ENCODE measurements around the gene SMAD3.
"Not testable (repeated sequence)": the region's sequence is repeated elsewhere in the genome, so short reads cannot be mapped to it uniquely, and the experiment has no call there.

SMAD3 gene

GRCh38 chr15:67074886-67075229 is 9.5 kb downstream of the SMAD3 start:
- WGBS = 100% methylated on average over 1 of the region's 1 CpG
- Histone ChIP-seq H3K36me3 (ENCODE audit: insufficient read depth, low read length) (no peaks in the 10 kb centered on the region), H3K27ac (ENCODE audit: low read depth, low read length) (no peak overlapping the region), H3K9me3 (ENCODE audit: insufficient read depth, low read depth, low read length) (no peaks in the 10 kb centered on the region), H3K4me1 (ENCODE audit: insufficient read depth, low read length) (peaks cover 52% of the 10 kb centered on the region), H3K27me3 (ENCODE audit: insufficient read depth, low read length) (no peaks in the 10 kb centered on the region), H3K9ac (ENCODE audit: low read depth, low read length) (no peak overlapping the region), H3K4me3 (ENCODE audit: low read length) (no peak overlapping the region)

DNA sequence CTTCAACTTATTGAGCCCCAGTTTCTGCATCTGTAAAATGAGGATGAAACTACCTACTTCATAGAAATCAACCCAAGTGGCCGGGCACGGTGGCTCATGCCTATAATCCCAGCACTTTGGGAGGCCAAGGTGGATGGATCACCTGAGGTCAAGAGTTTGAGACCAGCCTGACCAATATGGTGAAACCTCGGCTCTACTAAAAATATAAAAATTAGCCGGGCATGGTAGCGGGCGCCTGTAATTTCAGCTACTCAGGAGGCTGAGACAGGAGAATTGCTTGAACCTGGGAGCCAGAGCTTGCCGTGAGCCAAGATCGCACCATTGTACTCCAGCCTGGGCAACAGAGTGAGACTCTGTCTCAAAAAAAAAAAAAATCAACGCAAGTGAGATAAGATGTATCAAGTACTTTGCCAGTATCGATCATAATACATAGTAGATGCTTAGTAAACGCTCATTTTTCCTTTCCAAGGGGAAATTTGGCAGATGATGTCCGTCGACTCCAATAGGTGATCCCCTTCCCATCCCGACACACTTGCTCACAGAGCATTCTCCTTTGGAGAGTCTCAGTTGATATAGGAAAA is 10.2 kb downstream of the SMAD3 start:
- not testable (repeated sequence) for H3K36me3 ChIP-seq (ENCODE audit: insufficient read depth, low read length); H3K4me3 ChIP-seq (ENCODE audit: low read length); H3K27ac ChIP-seq (ENCODE audit: low read depth, low read length); H3K9me3 ChIP-seq (ENCODE audit: insufficient read depth, low read depth, low read length); H3K9ac ChIP-seq (ENCODE audit: low read depth, low read length); H3K27me3 ChIP-seq (ENCODE audit: insufficient read depth, low read length)
- H3K4me1 ChIP-seq (ENCODE audit: insufficient read depth, low read length) = peaks cover 44% of the 10 kb centered on the region
- 94% methylated on average over 13 of the region's 14 CpGs for WGBS

- WGBS = 71% methylated on average over 13 of the region's 13 CpGs
- no peaks in the 10 kb centered on the region for H3K36me3 ChIP-seq (ENCODE audit: insufficient read depth, low read length)
- no peak overlapping the region for H3K27ac ChIP-seq (ENCODE audit: low read depth, low read length)
- no peak overlapping the region for H3K9ac ChIP-seq (ENCODE audit: low read depth, low read length)
- H3K27me3 ChIP-seq (ENCODE audit: insufficient read depth, low read length) = no peaks in the 10 kb centered on the region
- no peaks in the 10 kb centered on the region for H3K9me3 ChIP-seq (ENCODE audit: insufficient read depth, low read depth, low read length)
- H3K4me3 ChIP-seq (ENCODE audit: low read length) = no peak overlapping the region
- peaks cover 39% of the 10 kb centered on the region for H3K4me1 ChIP-seq (ENCODE audit: insufficient read depth, low read length)
Measured at GRCh38 chr15:67076147-67076843, 10.9 kb downstream of the SMAD3 start.

GRCh38 chr15:67077641-67078215 is 12.3 kb downstream of the SMAD3 start:
- Histone ChIP-seq H3K36me3 (ENCODE audit: insufficient read depth, low read length) (no peaks in the 10 kb centered on the region), H3K27ac (ENCODE audit: low read depth, low read length) (no peak overlapping the region), H3K4me1 (ENCODE audit: insufficient read depth, low read length) (peaks cover 40% of the 10 kb centered on the region), H3K9me3 (ENCODE audit: insufficient read depth, low read depth, low read length) (no peaks in the 10 kb centered on the region), H3K27me3 (ENCODE audit: insufficient read depth, low read length) (no peaks in the 10 kb centered on the region), H3K4me3 (ENCODE audit: low read length) (no peak overlapping the region), H3K9ac (ENCODE audit: low read depth, low read length) (no peak overlapping the region)
- WGBS = 67% methylated on average over 6 of the region's 6 CpGs

DNA sequence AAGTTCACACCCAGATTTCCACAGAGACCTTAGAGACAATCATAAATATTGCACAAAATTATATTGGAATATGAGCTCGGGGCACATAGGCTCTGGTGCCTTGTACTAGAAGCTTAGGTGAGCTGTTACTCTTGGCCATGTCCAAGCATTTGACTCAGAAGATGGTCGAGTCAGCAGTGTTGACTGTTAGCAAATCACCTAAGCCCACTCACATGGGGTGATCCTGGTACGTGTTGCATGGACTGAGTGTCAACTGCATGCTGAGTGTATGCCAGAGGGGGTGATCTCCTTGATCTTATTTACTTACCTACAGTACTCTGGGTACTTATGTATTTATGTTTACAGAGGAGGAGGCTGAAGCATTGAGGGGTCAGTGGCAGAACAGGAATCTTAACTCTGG is 14.0 kb downstream of the SMAD3 start:
- no peak overlapping the region for H3K4me3 ChIP-seq (ENCODE audit: low read length)
- WGBS = 94% methylated on average over 2 of the region's 3 CpGs
- no peaks in the 10 kb centered on the region for H3K36me3 ChIP-seq (ENCODE audit: insufficient read depth, low read length)
- no peaks in the 10 kb centered on the region for H3K27me3 ChIP-seq (ENCODE audit: insufficient read depth, low read length)
- no peaks in the 10 kb centered on the region for H3K9me3 ChIP-seq (ENCODE audit: insufficient read depth, low read depth, low read length)
- H3K4me1 ChIP-seq (ENCODE audit: insufficient read depth, low read length) = peaks cover 41% of the 10 kb centered on the region
- no peak overlapping the region for H3K9ac ChIP-seq (ENCODE audit: low read depth, low read length)
- no peak overlapping the region for H3K27ac ChIP-seq (ENCODE audit: low read depth, low read length)

GRCh38 chr15:67080118-67080899 is 14.9 kb downstream of the SMAD3 start:
- Histone ChIP-seq H3K9me3 (ENCODE audit: insufficient read depth, low read depth, low read length) (no peaks in the 10 kb centered on the region), H3K27ac (ENCODE audit: low read depth, low read length) (no peak overlapping the region), H3K9ac (ENCODE audit: low read depth, low read length) (no peak overlapping the region), H3K27me3 (ENCODE audit: insufficient read depth, low read length) (no peaks in the 10 kb centered on the region), H3K4me3 (ENCODE audit: low read length) (no peak overlapping the region), H3K36me3 (ENCODE audit: insufficient read depth, low read length) (no peaks in the 10 kb centered on the region), H3K4me1 (ENCODE audit: insufficient read depth, low read length) (peaks cover 41% of the 10 kb centered on the region)
- 91% methylated on average over 12 of the region's 12 CpGs for WGBS

DNA sequence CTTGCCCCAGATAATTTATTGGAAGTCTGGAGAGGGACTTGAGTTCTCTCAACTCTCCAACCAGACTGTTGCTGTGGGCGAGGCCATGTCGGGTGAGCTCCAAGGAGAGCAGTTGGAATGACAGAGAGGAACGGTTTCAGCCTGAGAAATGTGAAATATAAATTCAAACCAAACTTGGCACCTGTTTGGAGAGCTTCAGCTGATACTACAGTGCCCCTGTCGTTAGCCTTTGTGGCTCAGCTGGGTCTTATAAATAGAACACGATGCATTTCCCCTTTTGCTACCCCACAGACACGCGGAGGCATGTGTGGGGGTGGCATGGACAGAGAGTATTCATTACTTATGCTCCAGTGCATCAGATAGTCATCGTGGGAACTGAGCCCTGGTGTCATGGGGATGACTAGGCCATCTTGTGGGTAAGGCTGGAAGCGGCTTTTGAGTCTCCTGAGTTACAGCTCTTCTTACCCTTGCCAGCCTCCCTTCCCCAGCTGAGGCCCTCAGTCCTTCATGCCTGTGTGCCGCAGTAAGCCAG is 15.6 kb downstream of the SMAD3 start:
- Histone ChIP-seq H3K9me3 (ENCODE audit: insufficient read depth, low read depth, low read length) (no peaks in the 10 kb centered on the region), H3K27me3 (ENCODE audit: insufficient read depth, low read length) (no peaks in the 10 kb centered on the region), H3K4me1 (ENCODE audit: insufficient read depth, low read length) (peaks cover 46% of the 10 kb centered on the region), H3K27ac (ENCODE audit: low read depth, low read length) (no peak overlapping the region), H3K36me3 (ENCODE audit: insufficient read depth, low read length) (no peaks in the 10 kb centered on the region), H3K4me3 (ENCODE audit: low read length) (no peak overlapping the region), H3K9ac (ENCODE audit: low read depth, low read length) (no peak overlapping the region)
- WGBS = 90% methylated on average over 10 of the region's 10 CpGs

DNA sequence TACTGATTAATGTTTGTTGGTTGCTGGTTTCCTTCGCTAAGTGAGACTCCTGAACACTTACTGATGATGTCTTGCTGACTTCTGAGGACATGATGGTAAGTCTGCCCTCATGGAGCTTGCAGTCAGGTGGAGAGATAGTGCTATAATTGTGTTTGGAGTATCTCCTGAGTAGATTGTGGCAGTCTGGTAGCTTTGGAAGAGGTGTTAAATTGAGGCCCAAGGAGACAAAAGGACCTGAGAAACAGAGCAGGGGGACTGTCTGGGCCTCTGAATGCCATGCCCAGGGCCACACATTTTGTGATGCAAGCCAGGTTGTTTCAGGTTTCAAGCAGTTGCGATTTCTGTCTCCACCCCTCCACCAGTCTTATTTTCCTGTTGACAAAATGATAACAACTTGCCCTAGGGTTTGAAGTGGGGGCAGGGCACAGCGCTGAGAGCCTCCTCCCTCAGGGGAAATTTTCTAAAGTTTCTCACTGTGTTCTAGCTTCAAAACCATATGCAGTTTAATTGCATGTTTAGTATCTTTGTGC is 16.7 kb downstream of the SMAD3 start:
- H3K36me3 ChIP-seq (ENCODE audit: insufficient read depth, low read length) = no peaks in the 10 kb centered on the region
- no peak overlapping the region for H3K9ac ChIP-seq (ENCODE audit: low read depth, low read length)
- peaks cover 44% of the 10 kb centered on the region for H3K4me1 ChIP-seq (ENCODE audit: insufficient read depth, low read length)
- H3K27me3 ChIP-seq (ENCODE audit: insufficient read depth, low read length) = no peaks in the 10 kb centered on the region
- WGBS = 59% methylated on average over 3 of the region's 3 CpGs
- H3K27ac ChIP-seq (ENCODE audit: low read depth, low read length) = no peak overlapping the region
- no peak overlapping the region for H3K4me3 ChIP-seq (ENCODE audit: low read length)
- no peaks in the 10 kb centered on the region for H3K9me3 ChIP-seq (ENCODE audit: insufficient read depth, low read depth, low read length)

DNA sequence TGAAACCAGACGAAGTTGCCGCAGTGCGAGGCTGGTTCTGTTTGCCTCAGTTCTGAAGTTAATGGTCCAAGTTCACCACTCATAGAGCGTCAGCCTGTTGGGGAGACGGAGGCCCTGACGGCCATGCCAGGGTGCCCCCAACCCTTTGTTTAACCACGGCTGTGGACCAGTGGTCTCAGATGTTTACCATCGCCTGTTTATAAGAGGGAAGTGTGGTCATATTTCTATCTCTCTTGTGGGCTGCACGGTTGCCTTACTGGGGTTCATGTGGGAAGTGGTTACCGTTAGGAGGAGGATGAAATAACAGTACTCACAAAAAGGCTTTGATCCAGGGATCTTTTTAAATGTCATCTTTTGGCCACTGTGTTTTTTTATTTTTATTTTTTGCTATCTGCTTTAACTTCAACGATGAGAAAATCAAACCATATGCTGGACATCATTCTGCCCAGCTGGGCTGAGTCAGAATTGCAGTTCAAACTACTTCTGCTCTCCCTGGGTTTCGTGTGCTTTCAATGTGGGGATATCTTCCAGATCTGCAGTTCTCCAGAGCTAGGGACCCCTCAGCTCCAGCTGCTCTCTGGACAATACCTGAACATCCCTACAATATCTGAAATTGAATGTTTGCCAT is 17.8 kb downstream of the SMAD3 start:
- Histone ChIP-seq H3K4me1 (ENCODE audit: insufficient read depth, low read length) (peaks cover 44% of the 10 kb centered on the region), H3K9me3 (ENCODE audit: insufficient read depth, low read depth, low read length) (no peaks in the 10 kb centered on the region), H3K4me3 (ENCODE audit: low read length) (no peak overlapping the region), H3K36me3 (ENCODE audit: insufficient read depth, low read length) (no peaks in the 10 kb centered on the region), H3K27me3 (ENCODE audit: insufficient read depth, low read length) (no peaks in the 10 kb centered on the region), H3K9ac (ENCODE audit: low read depth, low read length) (no peak overlapping the region), H3K27ac (ENCODE audit: low read depth, low read length) (no peak overlapping the region)
- 96% methylated on average over 12 of the region's 12 CpGs for WGBS

DNA sequence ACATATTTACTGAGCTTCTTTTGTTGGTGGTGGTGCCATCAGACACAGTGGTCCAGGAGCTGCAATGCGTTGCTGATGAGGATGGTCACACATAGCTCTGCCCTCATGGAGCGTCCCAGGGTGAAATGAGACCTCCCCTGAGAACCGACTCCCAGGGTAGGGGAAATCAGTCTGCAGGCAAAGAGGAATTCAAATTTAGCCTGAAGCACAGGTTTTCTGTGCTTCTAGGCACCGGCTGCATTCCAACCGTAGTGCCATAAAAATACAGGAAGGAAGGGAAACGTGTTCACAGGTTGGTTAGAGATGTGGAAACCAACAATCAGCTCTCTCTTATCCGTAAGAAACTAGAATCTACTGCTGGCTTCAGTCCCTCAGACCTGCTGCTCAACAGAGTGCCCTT is 19.2 kb downstream of the SMAD3 start:
- H3K27me3 ChIP-seq (ENCODE audit: insufficient read depth, low read length) = no peaks in the 10 kb centered on the region
- no peaks in the 10 kb centered on the region for H3K36me3 ChIP-seq (ENCODE audit: insufficient read depth, low read length)
- H3K4me3 ChIP-seq (ENCODE audit: low read length) = no peak overlapping the region
- no peak overlapping the region for H3K27ac ChIP-seq (ENCODE audit: low read depth, low read length)
- H3K4me1 ChIP-seq (ENCODE audit: insufficient read depth, low read length) = peaks cover 46% of the 10 kb centered on the region
- no peaks in the 10 kb centered on the region for H3K9me3 ChIP-seq (ENCODE audit: insufficient read depth, low read depth, low read length)
- WGBS = 84% methylated on average over 7 of the region's 7 CpGs
- no peak overlapping the region for H3K9ac ChIP-seq (ENCODE audit: low read depth, low read length)

Data from HUES64 (cell line).